ENCODE results near the gene YIPF2. TPM values are rescaled to one million over a fixed set of nuclear protein-coding genes. Genes with fewer than 3 reads are reported as not detected.

YIPF2 gene
- total and polyA plus RNA-seq, 2 experiments from 2014 or later = 57.3 to 114 TPM

DNA sequence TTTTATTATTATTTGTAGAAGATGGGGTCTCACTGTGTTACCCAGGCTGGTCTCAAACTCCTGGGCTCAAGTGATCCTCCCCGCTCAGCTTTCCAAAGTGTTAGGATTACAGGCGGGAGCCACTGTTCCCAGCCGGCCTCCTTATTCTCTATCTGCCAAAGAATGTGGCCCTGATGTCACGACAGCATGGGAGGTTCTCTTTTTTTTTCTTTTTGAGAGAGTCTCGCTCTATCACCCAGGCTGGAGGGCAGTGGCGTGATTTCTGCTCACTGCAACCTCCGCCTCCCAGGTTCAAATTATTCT lies 33.6 kb downstream of the YIPF2 start:
- no peak overlapping the region for H3K4me2 ChIP-seq (ENCODE audit: unreplicated experiment)
- no peaks in the 10 kb centered on the region for H3K27me3 ChIP-seq (replicated peaks; ENCODE audit: insufficient read depth)
- H4K20me1 ChIP-seq (ENCODE audit: insufficient read depth) = peaks cover 3% of the 10 kb centered on the region; the same call in 1 of the 2 replicates
- no peak overlapping the region for H3K27ac ChIP-seq
- no peaks in the 10 kb centered on the region for H3F3A ChIP-seq (ENCODE audit: insufficient read depth)
- H3K4me1 ChIP-seq (ENCODE audit: insufficient read depth) = no peaks in the 10 kb centered on the region
- no peak for TF ChIP-seq EZH2 (IDR thresholded peaks at IDR 0.05; ENCODE audit: insufficient read depth, poor library complexity, severe bottlenecking)
- no peak for TF ChIP-seq EZH2phosphoT487 (IDR thresholded peaks at IDR 0.05; ENCODE audit: insufficient read depth, low read depth)
- no peaks in the 10 kb centered on the region for H3K9me2 ChIP-seq (ENCODE audit: insufficient read depth)
- H3K9ac ChIP-seq = no peak overlapping the region
- no peaks in the 10 kb centered on the region for H3K36me3 ChIP-seq (ENCODE audit: low read depth)
- no peak overlapping the region for H2AFZ ChIP-seq
- peaks cover 98% of the 10 kb centered on the region for H3K79me2 ChIP-seq (ENCODE audit: insufficient read depth)
- no peaks in the 10 kb centered on the region for H3K9me3 ChIP-seq (ENCODE audit: low read depth)
- no peak overlapping the region for H3K4me3 ChIP-seq
- in situ Hi-C loops (cut with MboI) = no loop called here
- no peak for DNase-seq
- 75 to 82% methylated on average over 7 of the region's 7 CpGs for WGBS, 2 experiments (ENCODE audit: low coverage in 1 of 2, low lambda C conversion rate in 2 of 2, missing lambda C conversion rate in 2 of 2)

- DNase-seq = no peak
- WGBS, 2 experiments (ENCODE audit: low coverage in 1 of 2, low lambda C conversion rate in 2 of 2, missing lambda C conversion rate in 2 of 2) = 85 to 89% methylated on average over 13 of the region's 13 CpGs
These were observed 36.2 kb downstream of the YIPF2 start for GRCh38 chr19:10892256-10892655.

DNA sequence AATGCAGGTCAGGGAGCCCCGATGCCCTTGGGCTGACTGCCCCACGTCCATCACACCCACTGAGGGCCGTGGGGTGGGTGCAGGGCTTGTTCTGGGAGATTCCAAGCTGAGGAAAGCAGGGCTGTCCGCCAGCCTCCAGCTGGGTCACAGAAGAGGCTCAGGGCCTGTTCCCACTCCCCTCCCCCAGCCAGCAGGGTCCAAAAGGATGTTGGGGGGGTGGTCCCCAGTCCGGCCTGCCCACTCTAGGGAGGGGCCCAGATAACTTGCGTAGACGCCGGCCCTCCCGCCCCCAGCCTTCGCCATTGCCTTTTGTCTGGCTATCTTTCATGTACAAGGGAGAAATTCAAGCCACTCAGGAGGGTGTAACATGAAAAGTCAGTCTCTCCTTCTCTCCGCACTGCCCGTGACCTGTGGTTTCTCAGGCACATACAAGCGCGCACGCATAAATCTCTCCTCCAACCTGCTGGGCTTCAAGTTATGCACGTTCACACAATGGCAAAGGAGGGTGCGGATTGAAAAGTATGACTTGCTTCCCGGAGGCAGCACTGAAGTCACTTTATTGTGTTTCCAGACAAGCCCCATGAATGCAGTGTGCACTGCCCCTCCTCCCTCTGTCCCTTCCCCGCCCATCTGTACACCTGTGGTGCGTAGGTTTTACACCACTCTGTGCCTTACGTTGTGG lies 36.9 kb downstream of the YIPF2 start:
- H3K36me3 ChIP-seq (ENCODE audit: low read depth) = no peaks in the 10 kb centered on the region
- no peak overlapping the region for H3K27ac ChIP-seq
- H3K9me3 ChIP-seq (ENCODE audit: low read depth) = no peaks in the 10 kb centered on the region
- WGBS, 2 experiments (ENCODE audit: low coverage in 1 of 2, low lambda C conversion rate in 2 of 2, missing lambda C conversion rate in 2 of 2) = 74 to 75% methylated on average over 21 of the region's 21 CpGs
- TF ChIP-seq EZH2 (IDR thresholded peaks at IDR 0.05; ENCODE audit: insufficient read depth, poor library complexity, severe bottlenecking) (no peak), EZH2phosphoT487 (IDR thresholded peaks at IDR 0.05; ENCODE audit: insufficient read depth, low read depth) (no peak)
- no peak overlapping the region for H2AFZ ChIP-seq
- H3K79me2 ChIP-seq (ENCODE audit: insufficient read depth) = peaks cover 98% of the 10 kb centered on the region
- no peaks in the 10 kb centered on the region for H3F3A ChIP-seq (ENCODE audit: insufficient read depth)
- 0 out of 2 replicates have a peak, but pooled peaks cover 5% of the 10 kb centered on the region for H3K4me1 ChIP-seq (ENCODE audit: insufficient read depth)
- no peaks in the 10 kb centered on the region for H3K27me3 ChIP-seq (replicated peaks; ENCODE audit: insufficient read depth)
- no peak overlapping the region for H3K4me2 ChIP-seq (ENCODE audit: unreplicated experiment)
- H3K9me2 ChIP-seq (ENCODE audit: insufficient read depth) = no peaks in the 10 kb centered on the region
- in situ Hi-C loops (cut with MboI) = no loop called here
- no peak overlapping the region for H3K9ac ChIP-seq
- no peaks in the 10 kb centered on the region; the same call in 1 of the 2 replicates for H4K20me1 ChIP-seq (ENCODE audit: insufficient read depth)
- DNase-seq = no peak
- H3K4me3 ChIP-seq = no peak overlapping the region

More at GRCh38 chr19:10892256-10892655, 36.2 kb downstream of the YIPF2 start:
- no peak overlapping the region for H2AFZ ChIP-seq
- H3K4me1 ChIP-seq (ENCODE audit: insufficient read depth) = 0 out of 2 replicates have a peak, but pooled peaks cover 5% of the 10 kb centered on the region
- H4K20me1 ChIP-seq (ENCODE audit: insufficient read depth) = peaks cover 1% of the 10 kb centered on the region; the same call in 1 of the 2 replicates
- peaks cover 98% of the 10 kb centered on the region for H3K79me2 ChIP-seq (ENCODE audit: insufficient read depth)
- in situ Hi-C loops (cut with MboI) = no loop called here
- H3K9me2 ChIP-seq (ENCODE audit: insufficient read depth) = no peaks in the 10 kb centered on the region
- no peak for TF ChIP-seq EZH2 (IDR thresholded peaks at IDR 0.05; ENCODE audit: insufficient read depth, poor library complexity, severe bottlenecking)
- TF ChIP-seq EZH2phosphoT487 (IDR thresholded peaks at IDR 0.05; ENCODE audit: insufficient read depth, low read depth) = no peak
- no peak overlapping the region for H3K4me2 ChIP-seq (ENCODE audit: unreplicated experiment)
- no peaks in the 10 kb centered on the region for H3K36me3 ChIP-seq (ENCODE audit: low read depth)
- H3K9me3 ChIP-seq (ENCODE audit: low read depth) = no peaks in the 10 kb centered on the region
- H3K27me3 ChIP-seq (replicated peaks; ENCODE audit: insufficient read depth) = no peaks in the 10 kb centered on the region
- H3K27ac ChIP-seq = no peak overlapping the region
- no peak overlapping the region for H3K4me3 ChIP-seq
- H3F3A ChIP-seq (ENCODE audit: insufficient read depth) = no peaks in the 10 kb centered on the region
- no peak overlapping the region for H3K9ac ChIP-seq

DNA sequence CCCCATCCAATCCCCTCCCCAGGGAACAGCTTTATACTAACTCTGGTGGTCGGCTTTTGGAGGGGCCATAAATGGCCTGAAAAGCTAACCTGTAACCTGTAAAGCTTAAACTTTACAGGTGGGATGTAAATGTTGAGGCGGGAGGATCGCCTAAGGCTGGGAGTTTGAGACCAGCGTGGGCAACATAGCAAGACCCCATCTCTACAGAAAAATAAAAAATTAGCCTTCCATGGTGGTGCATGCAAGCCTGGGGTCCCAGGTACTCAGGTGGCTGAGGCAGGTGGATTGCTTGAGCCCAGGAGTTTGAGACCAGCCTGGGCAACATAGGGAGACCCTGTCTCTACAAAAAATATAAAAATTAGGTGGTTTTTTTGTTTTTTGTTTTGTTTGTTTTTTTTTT lies 38.6 kb downstream of the YIPF2 start:
- H4K20me1 ChIP-seq (ENCODE audit: insufficient read depth) = no peaks in the 10 kb centered on the region; the same call in 1 of the 2 replicates

More for the DNA sequence above, 38.6 kb downstream of the YIPF2 start:
- Histone ChIP-seq H3K4me1 (ENCODE audit: insufficient read depth) (peaks cover 12% of the 10 kb centered on the region; the same call in 1 of the 2 replicates), H3K27me3 (replicated peaks; ENCODE audit: insufficient read depth) (no peaks in the 10 kb centered on the region), H3K9me3 (ENCODE audit: low read depth) (no peaks in the 10 kb centered on the region), H3K36me3 (ENCODE audit: low read depth) (no peaks in the 10 kb centered on the region), H3K4me2 (ENCODE audit: unreplicated experiment) (no peak overlapping the region), H3K9me2 (ENCODE audit: insufficient read depth) (no peaks in the 10 kb centered on the region), H3K79me2 (ENCODE audit: insufficient read depth) (peaks cover 98% of the 10 kb centered on the region), H3K27ac (no peak overlapping the region), H3K9ac (no peak overlapping the region), H3K4me3 (no peak overlapping the region), H2AFZ (no peak overlapping the region), H3F3A (ENCODE audit: insufficient read depth) (no peaks in the 10 kb centered on the region; the same call in 1 of the 2 replicates)
- WGBS, 2 experiments (ENCODE audit: low coverage in 1 of 2, low lambda C conversion rate in 2 of 2, missing lambda C conversion rate in 2 of 2) = 97 to 99% methylated on average over 4 of the region's 4 CpGs
- DNase-seq = no peak
- in situ Hi-C loops (cut with MboI) = no loop called here
- TF ChIP-seq EZH2phosphoT487 (IDR thresholded peaks at IDR 0.05; ENCODE audit: insufficient read depth, low read depth) = no peak
- TF ChIP-seq EZH2 (IDR thresholded peaks at IDR 0.05; ENCODE audit: insufficient read depth, poor library complexity, severe bottlenecking) = no peak

All from GM23248 (cell line).